Measurements from ENCODE around the gene SUGP2.

SUGP2 gene

DNA sequence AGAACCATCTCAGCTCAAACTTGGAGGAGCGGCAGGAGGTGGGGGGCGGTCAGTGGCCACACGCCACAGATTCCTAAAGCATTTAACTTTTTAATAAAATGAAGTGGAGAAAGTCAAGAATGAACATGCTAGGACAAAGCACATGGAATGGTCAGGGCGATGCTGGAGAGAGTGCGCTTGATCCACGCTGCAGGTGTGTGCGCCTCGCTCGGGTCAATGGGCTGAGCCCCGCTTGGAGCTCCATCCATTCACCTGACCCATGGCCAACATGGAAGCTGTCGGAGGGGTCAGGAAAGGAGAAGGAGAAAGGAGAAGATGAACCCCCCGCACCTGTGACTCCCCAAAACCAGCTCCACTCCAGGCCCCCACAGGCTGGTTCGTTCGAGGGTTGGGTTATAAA, 41.8 kb downstream of the SUGP2 start:
- no peak for DNase-seq (ENCODE audit: low read depth in 3 of 3)

DNA sequence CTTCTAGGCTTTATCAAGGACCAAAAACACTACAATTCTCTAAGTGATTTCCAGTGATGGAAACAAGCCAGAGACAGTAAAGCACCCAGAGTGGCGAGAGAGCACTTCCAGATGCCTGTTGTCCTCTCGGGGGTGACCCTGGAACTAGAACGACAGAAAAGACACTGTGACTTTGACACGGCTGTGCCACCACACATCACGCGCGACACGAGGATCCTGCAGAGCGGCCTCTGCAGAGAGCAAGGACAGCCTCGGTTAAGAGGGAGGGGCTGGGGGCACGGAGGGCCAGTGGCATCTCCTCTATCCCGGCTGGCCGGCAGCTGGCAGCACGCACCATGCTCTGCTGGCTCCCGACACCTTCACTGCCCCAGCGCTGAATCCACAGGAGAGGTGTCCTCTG, 42.3 kb downstream of the SUGP2 start:
- no peak for DNase-seq (ENCODE audit: low read depth in 3 of 3)

- DNase-seq (ENCODE audit: low read depth in 3 of 3): no peak
Measured at GRCh38 chr19:18990128-18990708, 43.1 kb downstream of the SUGP2 start.

DNA sequence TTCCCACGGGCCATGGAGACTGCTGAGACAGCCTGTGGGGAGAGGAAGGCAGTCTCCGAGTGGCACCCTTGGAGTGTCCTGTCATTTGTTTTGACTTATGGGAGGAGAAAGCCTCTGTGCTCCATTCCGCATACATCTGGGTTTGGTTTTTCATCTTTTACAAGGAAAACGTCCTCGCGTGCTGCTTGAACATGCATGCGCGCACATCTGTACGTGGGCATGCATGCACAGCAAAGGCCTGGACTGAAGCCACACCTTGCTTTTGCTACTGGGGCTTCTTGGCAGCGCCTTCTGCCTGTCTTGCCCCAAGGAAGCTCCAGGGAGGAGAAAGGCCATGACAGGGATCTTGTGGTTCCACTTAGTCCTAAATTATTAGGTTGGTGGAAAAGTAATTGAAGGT, 44.0 kb downstream of the SUGP2 start:
- no peak for DNase-seq (ENCODE audit: low read depth in 3 of 3)

- DNase-seq (ENCODE audit: low read depth in 3 of 3): no peak
Measured at GRCh38 chr19:18987456-18987855, 45.9 kb downstream of the SUGP2 start.

- DNase-seq (ENCODE audit: low read depth in 3 of 3): no peak
Measured at GRCh38 chr19:18985257-18985656, 48.1 kb downstream of the SUGP2 start.

- DNase-seq (ENCODE audit: low read depth in 3 of 3): no peak
Measured at GRCh38 chr19:18984251-18984650, 49.1 kb downstream of the SUGP2 start.

GRCh38 chr19:18982669-18983068, 50.6 kb downstream of the SUGP2 start:
- DNase-seq (ENCODE audit: low read depth in 3 of 3): no peak

DNA sequence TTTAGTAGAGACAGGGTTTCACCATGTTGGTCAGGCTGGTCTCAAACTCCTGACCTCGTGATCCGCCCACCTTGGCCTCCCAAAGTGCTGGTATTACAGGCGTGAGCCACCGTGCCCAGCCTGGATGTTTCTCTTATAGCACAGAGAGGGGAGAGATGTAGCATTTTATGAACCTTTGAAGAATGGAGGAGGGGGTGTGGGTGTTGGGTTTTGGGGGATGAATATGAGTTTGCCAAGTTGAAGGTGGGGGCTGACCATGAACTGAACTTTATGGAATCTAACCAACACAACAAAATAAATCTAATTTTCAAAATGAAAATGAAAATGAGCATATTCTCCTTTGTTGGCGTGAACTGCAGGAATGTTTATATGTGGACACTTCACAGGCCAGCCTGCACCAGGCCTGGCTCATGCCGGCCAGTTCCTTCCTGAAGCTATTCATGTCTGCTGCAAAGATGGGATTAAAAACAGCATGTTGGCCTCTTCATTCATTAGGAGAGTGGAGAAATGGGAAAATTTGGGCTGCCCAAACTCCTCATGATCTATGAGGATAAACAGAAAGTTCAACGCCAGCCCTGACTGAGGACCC, 52.8 kb downstream of the SUGP2 start:
- DNase-seq (ENCODE audit: low read depth in 3 of 3): no peak

DNA sequence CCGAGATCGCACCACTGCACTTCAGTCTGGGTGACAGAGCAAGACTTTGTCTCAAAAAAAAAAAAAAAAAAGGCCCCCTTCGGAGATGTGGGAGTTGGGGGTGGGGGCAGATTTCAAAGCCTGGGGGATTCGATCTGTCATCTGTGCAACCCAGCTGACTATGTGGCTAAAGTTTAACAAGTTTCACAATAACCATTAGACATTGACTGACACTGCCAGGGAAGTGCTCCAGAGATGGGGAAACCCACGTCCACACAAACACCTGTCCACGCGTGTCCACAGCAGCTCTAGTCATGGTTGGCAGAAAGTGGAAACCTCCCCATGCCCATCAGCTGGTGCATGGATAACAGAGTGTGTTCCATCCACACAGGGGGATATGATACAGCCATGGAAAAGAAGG, 54.7 kb downstream of the SUGP2 start:
- DNase-seq (ENCODE audit: low read depth in 3 of 3): no peak

DNA sequence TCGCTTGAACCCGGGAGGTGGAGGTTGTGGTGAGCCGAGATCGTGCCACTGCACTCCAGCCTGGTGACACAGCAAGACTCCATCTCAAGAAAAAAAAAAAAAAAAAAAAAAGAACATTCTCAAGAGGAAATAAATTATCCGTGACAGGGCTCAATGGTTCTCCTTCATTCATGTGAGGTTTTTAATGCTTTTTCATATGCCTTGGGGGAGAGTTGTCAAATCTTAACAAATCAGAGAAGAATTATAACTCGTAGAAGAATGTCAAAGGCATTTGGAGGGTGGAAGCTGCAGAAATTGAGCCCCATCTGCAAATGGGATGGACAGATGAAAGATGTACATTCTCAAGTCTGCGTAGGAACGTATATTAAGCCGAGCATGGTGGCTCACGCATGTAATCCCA, 57.4 kb downstream of the SUGP2 start:
- no peak for DNase-seq (ENCODE audit: low read depth in 3 of 3)

DNA sequence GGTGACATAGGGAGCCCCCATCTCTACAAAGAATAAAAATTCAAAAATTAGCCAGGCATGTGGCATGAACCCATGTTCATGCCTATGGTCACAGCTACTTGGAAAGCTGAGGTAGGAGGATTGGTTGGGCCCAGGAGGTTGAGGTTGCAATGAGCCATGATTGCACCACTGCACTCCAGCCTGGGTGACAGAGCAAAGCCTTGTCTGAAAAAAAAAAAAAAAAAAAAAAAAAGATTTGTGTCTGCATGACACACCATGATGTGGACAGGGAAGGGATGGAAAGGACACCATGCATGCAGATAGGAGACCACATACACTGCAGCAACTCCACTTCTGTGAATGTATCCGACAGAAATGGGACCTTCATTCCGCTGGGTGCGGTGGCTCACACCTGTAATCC, 58.3 kb downstream of the SUGP2 start:
- no peak for DNase-seq (ENCODE audit: low read depth in 3 of 3)

DNA sequence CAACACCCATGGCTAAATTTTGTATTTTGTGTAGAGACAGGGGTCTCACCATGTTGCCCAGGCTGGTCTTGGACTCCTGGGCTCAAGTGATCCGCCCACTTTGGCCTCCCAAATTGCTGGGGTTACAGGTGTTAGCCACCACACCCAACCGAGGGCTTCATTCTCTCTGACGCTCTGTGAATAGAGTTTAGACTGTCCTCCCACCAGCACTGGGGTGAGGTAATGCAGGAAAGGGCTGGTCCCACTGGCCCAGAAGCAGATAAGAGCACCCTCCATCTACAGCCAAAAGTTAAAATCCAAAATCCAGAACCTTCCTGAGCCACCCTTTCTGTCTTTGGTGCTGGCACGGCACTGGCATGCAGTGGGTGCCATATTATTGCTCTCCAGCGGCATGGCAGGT, 60.5 kb downstream of the SUGP2 start:
- no peak for DNase-seq (ENCODE audit: low read depth in 3 of 3)

DNA sequence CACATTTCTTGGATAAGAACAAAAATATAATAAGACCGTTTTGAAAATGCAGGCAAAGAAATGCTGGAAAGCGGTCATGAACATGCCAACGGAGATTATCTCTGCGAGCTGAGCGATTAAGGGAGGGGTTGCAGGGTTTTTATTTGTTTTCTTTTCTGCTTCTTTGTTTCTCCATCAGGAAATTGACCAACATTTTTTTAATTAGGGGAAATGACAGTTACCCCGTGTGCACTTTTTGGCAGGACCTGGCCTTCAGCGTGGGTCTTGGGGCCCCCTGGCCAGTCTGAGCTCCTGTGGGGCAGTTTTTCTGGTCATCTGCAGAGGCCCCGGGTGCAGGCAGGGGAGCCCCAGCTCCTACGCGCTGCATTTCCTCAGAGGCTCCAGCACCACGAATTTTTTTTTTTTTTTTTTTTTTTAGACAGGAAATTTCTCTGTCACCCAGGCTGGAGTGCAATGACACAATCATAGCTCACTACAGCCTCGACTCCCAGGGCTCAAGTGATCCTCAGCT, 61.0 kb downstream of the SUGP2 start:
- DNase-seq (ENCODE audit: low read depth in 3 of 3): no peak

GRCh38 chr19:18969931-18970659, 63.2 kb downstream of the SUGP2 start:
- no peak for DNase-seq (ENCODE audit: low read depth in 3 of 3)

GRCh38 chr19:18967358-18968146, 65.8 kb downstream of the SUGP2 start:
- DNase-seq (ENCODE audit: low read depth in 3 of 3): no peak

- no peak for DNase-seq (ENCODE audit: low read depth in 3 of 3)
Measured at GRCh38 chr19:18966307-18966706, 67.0 kb downstream of the SUGP2 start.

DNA sequence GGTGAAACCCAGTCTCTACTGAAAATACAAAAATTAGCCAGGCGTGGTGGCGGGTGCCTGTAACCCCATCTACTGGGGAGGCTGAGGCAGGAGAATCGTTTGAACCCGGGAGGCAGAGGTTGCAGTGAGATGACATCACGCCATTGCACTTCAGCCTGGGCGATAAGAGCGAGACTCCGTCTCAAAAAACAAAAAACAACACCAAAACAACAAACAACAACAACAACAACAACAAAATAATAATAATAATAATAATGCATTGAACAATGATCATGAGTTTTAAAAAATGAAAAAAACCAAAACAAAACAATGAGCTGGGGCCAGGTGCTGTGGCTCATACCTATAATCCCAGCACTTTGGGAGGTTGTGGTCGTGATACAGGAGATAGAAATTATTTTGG, 69.2 kb downstream of the SUGP2 start:
- no peak for DNase-seq (ENCODE audit: low read depth in 3 of 3)

GRCh38 chr19:18961767-18962620, 71.3 kb downstream of the SUGP2 start:
- DNase-seq (ENCODE audit: low read depth in 3 of 3): no peak

DNA sequence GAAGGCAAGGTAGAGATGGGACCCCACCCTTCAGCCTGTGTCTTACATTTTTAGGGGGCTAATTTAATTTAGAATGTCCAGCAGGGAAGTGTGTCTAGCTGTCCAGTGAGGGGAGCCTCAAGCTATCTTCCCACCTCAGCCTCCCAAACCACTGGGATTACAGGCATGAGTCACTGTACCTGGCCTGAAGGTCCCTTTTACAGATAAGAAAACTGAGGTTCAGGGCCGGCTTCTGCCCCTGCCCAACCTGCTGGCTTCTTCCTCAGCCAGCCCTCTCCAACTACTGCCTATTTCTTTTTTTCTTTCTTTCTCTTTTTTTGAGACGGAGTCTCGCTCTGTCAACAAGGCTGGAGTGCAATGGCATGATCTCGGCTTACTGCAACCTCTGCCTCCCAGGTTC, 72.9 kb downstream of the SUGP2 start:
- no peak for DNase-seq (ENCODE audit: low read depth in 3 of 3)

- DNase-seq (ENCODE audit: low read depth in 3 of 3): no peak
Measured at GRCh38 chr19:18955042-18955441, 78.3 kb downstream of the SUGP2 start.

DNA sequence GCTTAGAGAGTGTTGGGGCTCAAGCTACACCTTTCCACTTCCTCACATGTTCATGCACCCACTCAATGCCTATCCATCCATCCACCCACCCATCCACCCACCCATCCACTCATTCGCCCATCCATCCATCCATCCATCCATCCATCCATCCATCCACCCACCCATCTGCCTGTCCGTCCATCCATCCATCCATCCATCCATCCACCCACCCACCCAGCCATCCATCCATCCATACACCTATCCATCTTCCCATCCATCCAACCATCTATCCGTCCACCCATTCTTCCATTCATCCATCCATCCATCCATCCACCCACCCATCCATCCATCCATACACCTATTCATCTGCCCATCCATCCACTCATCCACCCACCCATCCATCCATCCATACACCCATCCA, 79.2 kb downstream of the SUGP2 start:
- no peak for DNase-seq (ENCODE audit: low read depth in 3 of 3)
